Stimulated activated CD4-positive, alpha-beta T cell treated with anti-CD3 and anti-CD28 coated beads, TNF-alpha, amount 100 ng/mL, for 48 hours (primary cell): ENCODE data around the gene OGT.
"Not testable (repeated sequence)": the region's sequence is repeated elsewhere in the genome, so short reads cannot be mapped to it uniquely, and the experiment has no call there.

Source experiments
- DNase-seq, 3 donors: peaks; one replicate each; pipeline ENCODE4 v3.0.0-alpha.2; 2020; ENCODE audit warnings: low read depth in 3 of 3

Gene OGT

GRCh38 chrX:71586929-71587328, 54.0 kb downstream of the OGT start:
- DNase-seq = no peak

- DNase-seq = not testable (repeated sequence)
Observed at GRCh38 chrX:71593210-71593609, 60.3 kb downstream of the OGT start.

GRCh38 chrX:71599965-71600364, 67.1 kb downstream of the OGT start:
- no peak for DNase-seq

- no peak for DNase-seq
Observed at GRCh38 chrX:71603618-71604017, 70.7 kb downstream of the OGT start.

GRCh38 chrX:71604141-71604540, 71.2 kb downstream of the OGT start:
- DNase-seq = no peak

- DNase-seq = no peak
Observed at GRCh38 chrX:71604796-71605568, 72.1 kb downstream of the OGT start.

GRCh38 chrX:71606536-71607216, 73.8 kb downstream of the OGT start:
- no peak for DNase-seq

GRCh38 chrX:71607488-71607887, 74.6 kb downstream of the OGT start:
- no peak for DNase-seq

- DNase-seq = no peak
Observed at GRCh38 chrX:71609095-71609750, 76.3 kb downstream of the OGT start.

- not testable (repeated sequence) for DNase-seq
Observed at GRCh38 chrX:71611736-71612135, 78.8 kb downstream of the OGT start.

- DNase-seq = no peak
Observed at GRCh38 chrX:71612256-71612655, 79.4 kb downstream of the OGT start.

GRCh38 chrX:71615056-71615455, 82.2 kb downstream of the OGT start:
- no peak for DNase-seq

GRCh38 chrX:71615954-71616353, 83.0 kb downstream of the OGT start:
- DNase-seq = no peak

GRCh38 chrX:71616672-71617529, 84.0 kb downstream of the OGT start:
- DNase-seq = no peak

GRCh38 chrX:71617742-71618141, 84.8 kb downstream of the OGT start:
- DNase-seq = no peak

- peak; percentile 63 to 72 (median 68) for DNase-seq
Observed at GRCh38 chrX:71618303-71618721, 85.4 kb downstream of the OGT start, which contains the start of gene CXCR3. Gene CXCR3, minus strand, starts transcription at chrX:71618511. Its CDS starts 62 bp downstream, at chrX:71618449.

GRCh38 chrX:71618787-71619186, 85.9 kb downstream of the OGT start:
- no peak for DNase-seq

GRCh38 chrX:71619193-71619592, 86.3 kb downstream of the OGT start:
- peak; percentile 46 to 65 (median 58) for DNase-seq

- DNase-seq = no peak
Observed at GRCh38 chrX:71619986-71620385, 87.1 kb downstream of the OGT start.

GRCh38 chrX:71621603-71622002, 88.7 kb downstream of the OGT start:
- no peak for DNase-seq

- no peak for DNase-seq
Observed at GRCh38 chrX:71622032-71622575, 89.2 kb downstream of the OGT start.
